GM12872 (cell line): ENCODE results near the gene SLC9A3.

ENCODE experiments used
- CTCF ChIP-seq: IDR thresholded peaks from 3 replicates; pipeline ENCODE4 v1.5.1; 2011; ENCODE audit warnings: low read depth, mild to moderate bottlenecking, low read length, moderate library complexity; ENCODE audit not compliant: insufficient read depth

SLC9A3 gene

GRCh38 chr5:491119-491855 is 33.0 kb downstream of the SLC9A3 start:
- no peak for TF ChIP-seq CTCF

- no peak for TF ChIP-seq CTCF
Measured at GRCh38 chr5:490116-491106, 33.8 kb downstream of the SLC9A3 start.

GRCh38 chr5:489689-490080 is 34.6 kb downstream of the SLC9A3 start:
- no peak for TF ChIP-seq CTCF

GRCh38 chr5:488744-489688 is 35.2 kb downstream of the SLC9A3 start:
- no peak for TF ChIP-seq CTCF

- no peak for TF ChIP-seq CTCF
Measured at GRCh38 chr5:488241-488640, 36.0 kb downstream of the SLC9A3 start.

- TF ChIP-seq CTCF, result no peak
Measured at GRCh38 chr5:485946-486491, 38.2 kb downstream of the SLC9A3 start.
